ENCODE results near the gene SFRP4. TPM values are rescaled to one million over a fixed set of nuclear protein-coding genes. Genes with fewer than 3 reads are reported as not detected.
"Not testable (repeated sequence)": the region's sequence is repeated elsewhere in the genome, so short reads cannot be mapped to it uniquely, and the experiment has no call there.

Gene SFRP4
- total and polyA plus RNA-seq, 2 donors from 2014 or later = 1.5 to 6.8 TPM

DNA sequence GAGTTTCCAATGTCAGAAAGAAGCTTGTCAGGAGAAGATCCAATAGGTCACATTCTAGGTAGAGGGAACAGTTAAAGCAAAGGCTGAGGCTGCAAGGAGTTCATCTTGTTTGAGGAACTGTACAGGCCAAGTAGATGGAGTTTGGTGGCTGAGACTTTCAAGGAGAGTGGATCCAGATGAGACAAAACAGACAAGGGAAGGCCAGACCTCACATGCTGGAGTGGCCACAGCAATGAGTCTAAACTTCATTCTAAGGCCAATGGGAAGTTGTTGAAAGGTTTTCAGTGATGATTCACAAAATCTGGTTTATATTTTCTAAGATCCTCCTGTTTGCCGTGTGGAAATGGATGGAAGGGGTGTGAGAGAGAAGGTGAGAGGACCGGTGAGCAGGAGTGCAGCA, 43.9 kb upstream of the SFRP4 start:
- H3K4me1 ChIP-seq (ENCODE audit: control insufficient read depth in 2 of 3, insufficient read depth in 2 of 3, low read depth in 1 of 3, low read length in 3 of 3) = no peaks in the 10 kb centered on the region
- no peak overlapping the region for H3K4me3 ChIP-seq (ENCODE audit: low read length in 3 of 3)
- no peak overlapping the region for H3K27ac ChIP-seq (ENCODE audit: low read depth in 2 of 2, low read length in 2 of 2)
- no peak overlapping the region for H3K9ac ChIP-seq (ENCODE audit: low read length in 3 of 3)
- no peaks in the 10 kb centered on the region for H3K9me3 ChIP-seq (ENCODE audit: control insufficient read depth in 2 of 3, insufficient read depth in 1 of 3, low read length in 3 of 3)
- DNase-seq (no peak), FAIRE-seq (no peak)
- no peaks in the 10 kb centered on the region for H3K36me3 ChIP-seq (ENCODE audit: control insufficient read depth in 2 of 3, insufficient read depth in 3 of 3, low read length in 3 of 3)
- H3K27me3 ChIP-seq (ENCODE audit: control insufficient read depth, insufficient read depth, low read length) = no peaks in the 10 kb centered on the region
- TF ChIP-seq, protein P1, sequence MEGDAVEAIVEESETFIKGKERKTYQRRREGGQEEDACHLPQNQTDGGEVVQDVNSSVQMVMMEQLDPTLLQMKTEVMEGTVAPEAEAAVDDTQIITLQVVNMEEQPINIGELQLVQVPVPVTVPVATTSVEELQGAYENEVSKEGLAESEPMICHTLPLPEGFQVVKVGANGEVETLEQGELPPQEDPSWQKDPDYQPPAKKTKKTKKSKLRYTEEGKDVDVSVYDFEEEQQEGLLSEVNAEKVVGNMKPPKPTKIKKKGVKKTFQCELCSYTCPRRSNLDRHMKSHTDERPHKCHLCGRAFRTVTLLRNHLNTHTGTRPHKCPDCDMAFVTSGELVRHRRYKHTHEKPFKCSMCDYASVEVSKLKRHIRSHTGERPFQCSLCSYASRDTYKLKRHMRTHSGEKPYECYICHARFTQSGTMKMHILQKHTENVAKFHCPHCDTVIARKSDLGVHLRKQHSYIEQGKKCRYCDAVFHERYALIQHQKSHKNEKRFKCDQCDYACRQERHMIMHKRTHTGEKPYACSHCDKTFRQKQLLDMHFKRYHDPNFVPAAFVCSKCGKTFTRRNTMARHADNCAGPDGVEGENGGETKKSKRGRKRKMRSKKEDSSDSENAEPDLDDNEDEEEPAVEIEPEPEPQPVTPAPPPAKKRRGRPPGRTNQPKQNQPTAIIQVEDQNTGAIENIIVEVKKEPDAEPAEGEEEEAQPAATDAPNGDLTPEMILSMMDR (IDR thresholded peaks at IDR 0.05; ENCODE audit: borderline replicate concordance, extremely low read depth, insufficient read depth) = no peak
- intact Hi-C loops (cut with DNase I) = no loop called here

DNA sequence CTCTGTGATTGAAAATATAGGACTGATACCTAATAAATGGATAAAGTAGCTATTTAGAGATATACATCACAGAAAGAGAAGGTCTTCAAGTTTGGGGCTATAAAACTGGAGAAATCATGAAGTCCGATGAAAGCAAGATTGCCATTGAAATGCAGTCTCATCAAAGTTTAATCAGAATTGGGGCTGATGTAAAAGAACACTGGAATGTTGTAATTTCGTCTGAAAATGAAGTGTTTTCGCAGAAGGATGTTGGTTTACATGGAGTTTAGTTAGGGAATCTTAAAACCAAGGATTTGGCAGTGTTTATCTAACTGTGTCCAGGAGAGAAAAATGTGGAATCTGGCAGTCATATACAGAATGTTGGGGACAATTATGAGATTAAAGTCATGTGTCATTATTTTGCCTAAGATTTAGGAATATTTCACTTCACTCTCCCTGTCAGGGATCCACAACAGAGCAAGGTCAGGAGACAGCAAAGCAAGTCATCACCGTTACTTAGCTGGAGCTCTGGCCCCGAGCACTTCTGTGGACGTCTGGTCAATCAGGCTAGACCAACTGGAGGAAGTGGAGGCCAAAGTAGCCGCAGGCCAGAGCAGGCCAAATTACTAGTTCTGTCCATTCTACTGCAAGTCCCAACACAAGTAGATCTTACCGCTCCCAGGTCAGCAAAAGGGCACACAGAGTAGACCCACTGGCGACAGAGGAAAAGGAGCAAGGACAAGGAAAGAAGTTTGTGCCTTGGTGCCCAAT, 40.8 kb upstream of the SFRP4 start:
- FAIRE-seq = no peak
- TF ChIP-seq, protein P1 (IDR thresholded peaks at IDR 0.05; ENCODE audit: borderline replicate concordance, extremely low read depth, insufficient read depth) = no peak
- Histone ChIP-seq H3K4me3 (ENCODE audit: low read length in 3 of 3) (no peak overlapping the region), H3K36me3 (ENCODE audit: control insufficient read depth in 2 of 3, insufficient read depth in 3 of 3, low read length in 3 of 3) (no peaks in the 10 kb centered on the region), H3K27me3 (ENCODE audit: control insufficient read depth, insufficient read depth, low read length) (no peaks in the 10 kb centered on the region), H3K9me3 (ENCODE audit: control insufficient read depth in 2 of 3, insufficient read depth in 1 of 3, low read length in 3 of 3) (no peaks in the 10 kb centered on the region), H3K27ac (ENCODE audit: low read depth in 2 of 2, low read length in 2 of 2) (no peak overlapping the region), H3K9ac (ENCODE audit: low read length in 3 of 3) (no peak overlapping the region), H3K4me1 (ENCODE audit: control insufficient read depth in 2 of 3, insufficient read depth in 2 of 3, low read depth in 1 of 3, low read length in 3 of 3) (no peaks in the 10 kb centered on the region)
- intact Hi-C loops (cut with DNase I) = no loop called here
- DNase-seq = no peak

DNA sequence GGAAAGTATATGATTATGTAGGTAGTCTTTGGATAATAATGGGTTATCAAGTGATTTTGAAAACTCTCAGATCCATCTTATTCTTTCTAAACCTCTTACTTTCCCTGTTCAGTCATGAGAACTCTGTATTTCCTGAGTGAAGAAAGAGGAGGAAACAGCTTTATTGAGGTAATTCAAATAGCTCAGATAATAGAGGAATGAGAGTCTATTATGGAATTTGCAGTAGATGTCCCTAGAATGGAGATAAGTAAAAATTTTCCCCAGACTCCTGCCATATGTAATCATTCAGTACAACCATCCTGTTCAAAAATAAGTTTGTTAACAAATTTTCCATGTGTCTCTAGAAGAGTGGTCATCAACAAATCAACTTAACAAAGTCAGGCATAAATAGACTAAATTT, 40.2 kb upstream of the SFRP4 start:
- FAIRE-seq (no peak), DNase-seq (no peak)
- Histone ChIP-seq H3K4me1 (ENCODE audit: control insufficient read depth in 2 of 3, insufficient read depth in 2 of 3, low read depth in 1 of 3, low read length in 3 of 3) (no peaks in the 10 kb centered on the region), H3K9ac (ENCODE audit: low read length in 3 of 3) (no peak overlapping the region), H3K9me3 (ENCODE audit: control insufficient read depth in 2 of 3, insufficient read depth in 1 of 3, low read length in 3 of 3) (no peaks in the 10 kb centered on the region), H3K27ac (ENCODE audit: low read depth in 2 of 2, low read length in 2 of 2) (no peak overlapping the region), H3K27me3 (ENCODE audit: control insufficient read depth, insufficient read depth, low read length) (no peaks in the 10 kb centered on the region), H3K36me3 (ENCODE audit: control insufficient read depth in 2 of 3, insufficient read depth in 3 of 3, low read length in 3 of 3) (no peaks in the 10 kb centered on the region), H3K4me3 (ENCODE audit: low read length in 3 of 3) (no peak overlapping the region)
- intact Hi-C loops (cut with DNase I) = no loop called here
- TF ChIP-seq, protein P1 (IDR thresholded peaks at IDR 0.05; ENCODE audit: borderline replicate concordance, extremely low read depth, insufficient read depth) = no peak

- H3K27ac ChIP-seq (ENCODE audit: low read depth in 2 of 2, low read length in 2 of 2); H3K9me3 ChIP-seq (ENCODE audit: control insufficient read depth in 2 of 3, insufficient read depth in 1 of 3, low read length in 3 of 3); intact Hi-C loops (cut with DNase I); H3K27me3 ChIP-seq (ENCODE audit: control insufficient read depth, insufficient read depth, low read length); DNase-seq; H3K9ac ChIP-seq (ENCODE audit: low read length in 3 of 3); H3K4me1 ChIP-seq (ENCODE audit: control insufficient read depth in 2 of 3, insufficient read depth in 2 of 3, low read depth in 1 of 3, low read length in 3 of 3); H3K4me3 ChIP-seq (ENCODE audit: low read length in 3 of 3); H3K36me3 ChIP-seq (ENCODE audit: control insufficient read depth in 2 of 3, insufficient read depth in 3 of 3, low read length in 3 of 3); FAIRE-seq: not testable (repeated sequence)
Observed at GRCh38 chr7:37954217-37954616, 37.6 kb upstream of the SFRP4 start.

Data from kidney (tissue), 14 donors.